ENCODE data around the gene PIK3CD. TPM values are rescaled to one million over a fixed set of nuclear protein-coding genes. Genes with fewer than 3 reads are reported as not detected.
"Not testable (repeated sequence)": the region's sequence is repeated elsewhere in the genome, so short reads cannot be mapped to it uniquely, and the experiment has no call there.

Gene PIK3CD
- total RNA-seq, 1 experiment from 2014 or later: 0.77 TPM

DNA sequence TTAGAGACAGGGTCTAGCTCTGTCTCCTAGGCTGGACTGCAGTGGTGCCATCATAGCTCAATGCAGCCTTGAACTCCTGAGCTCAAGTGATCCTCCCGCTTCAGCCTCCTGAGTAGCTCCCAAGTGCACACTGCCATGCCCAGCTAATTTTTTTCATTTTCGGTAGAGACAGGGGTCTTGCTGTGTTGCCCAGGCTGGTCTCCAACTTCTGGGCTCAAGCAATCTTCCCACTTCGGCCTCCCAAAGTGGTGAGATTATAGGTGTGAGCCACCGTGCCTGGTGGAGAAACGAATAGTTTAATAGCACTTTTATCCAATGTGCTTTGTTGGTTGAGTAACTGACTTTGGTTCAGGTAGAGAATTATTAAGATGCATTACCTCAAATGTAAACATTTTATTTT, 20.9 kb downstream of the PIK3CD start:
- no peaks in the 10 kb centered on the region for H3K4me1 ChIP-seq
- Mint-ChIP-seq H3K9me3 (ENCODE audit: unreplicated experiment) (no peaks in the 10 kb centered on the region), H3K4me3 (ENCODE audit: unreplicated experiment) (no peak overlapping the region), H3K4me1 (ENCODE audit: low read depth, unreplicated experiment) (no peaks in the 10 kb centered on the region), H3K27me3 (ENCODE audit: insufficient read depth, unreplicated experiment) (no peaks in the 10 kb centered on the region), H3K27ac (ENCODE audit: unreplicated experiment) (no peak overlapping the region), H3K36me3 (ENCODE audit: insufficient read depth, unreplicated experiment) (peaks cover 6% of the 10 kb centered on the region)
- H3K36me3 ChIP-seq (ENCODE audit: control insufficient read depth, insufficient read depth, low read length): no peaks in the 10 kb centered on the region
- TF ChIP-seq, protein P1, sequence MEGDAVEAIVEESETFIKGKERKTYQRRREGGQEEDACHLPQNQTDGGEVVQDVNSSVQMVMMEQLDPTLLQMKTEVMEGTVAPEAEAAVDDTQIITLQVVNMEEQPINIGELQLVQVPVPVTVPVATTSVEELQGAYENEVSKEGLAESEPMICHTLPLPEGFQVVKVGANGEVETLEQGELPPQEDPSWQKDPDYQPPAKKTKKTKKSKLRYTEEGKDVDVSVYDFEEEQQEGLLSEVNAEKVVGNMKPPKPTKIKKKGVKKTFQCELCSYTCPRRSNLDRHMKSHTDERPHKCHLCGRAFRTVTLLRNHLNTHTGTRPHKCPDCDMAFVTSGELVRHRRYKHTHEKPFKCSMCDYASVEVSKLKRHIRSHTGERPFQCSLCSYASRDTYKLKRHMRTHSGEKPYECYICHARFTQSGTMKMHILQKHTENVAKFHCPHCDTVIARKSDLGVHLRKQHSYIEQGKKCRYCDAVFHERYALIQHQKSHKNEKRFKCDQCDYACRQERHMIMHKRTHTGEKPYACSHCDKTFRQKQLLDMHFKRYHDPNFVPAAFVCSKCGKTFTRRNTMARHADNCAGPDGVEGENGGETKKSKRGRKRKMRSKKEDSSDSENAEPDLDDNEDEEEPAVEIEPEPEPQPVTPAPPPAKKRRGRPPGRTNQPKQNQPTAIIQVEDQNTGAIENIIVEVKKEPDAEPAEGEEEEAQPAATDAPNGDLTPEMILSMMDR (IDR thresholded peaks at IDR 0.05; ENCODE audit: insufficient read depth in 1 of 2, low read depth in 1 of 2, low read length in 1 of 2, severe bottlenecking in 1 of 2, unreplicated experiment in 1 of 2): no peak
- ChIA-PET CTCF (no interaction called here), POLR2A (no interaction called here)
- H3K9me3 ChIP-seq: no peaks in the 10 kb centered on the region
- no TSS peak for BruUV-seq (replicated peaks)
- no peaks in the 10 kb centered on the region for H3K27me3 ChIP-seq (replicated peaks; ENCODE audit: control insufficient read depth, insufficient read depth, low read length)
- no peak for DNase-seq
- H3K4me3 ChIP-seq (ENCODE audit: low read depth, low read length): no peak overlapping the region
- intact Hi-C loops (cut with micrococcal nuclease; ENCODE audit: unreplicated experiment): no loop called here

DNA sequence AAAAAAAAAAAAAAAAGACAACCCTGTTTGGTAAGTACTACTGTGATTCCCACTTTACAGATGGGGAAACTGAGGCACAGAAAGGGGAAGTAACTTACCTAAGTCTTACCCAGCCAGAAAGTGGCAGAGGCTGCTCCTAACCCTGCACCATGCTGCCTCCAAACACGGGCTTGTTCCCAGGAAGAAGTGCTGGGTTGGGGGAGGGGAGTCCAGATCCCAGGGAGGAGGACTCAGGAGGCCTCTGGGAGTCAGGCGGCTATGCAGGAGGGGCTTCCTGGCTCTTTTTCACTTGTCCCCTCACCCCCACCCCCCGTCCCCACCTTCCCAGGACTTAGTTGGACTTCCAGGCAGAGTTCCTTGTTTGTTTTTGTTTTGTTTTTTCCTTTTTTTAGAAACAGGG, 23.9 kb downstream of the PIK3CD start:
- Mint-ChIP-seq H3K4me1 (ENCODE audit: low read depth, unreplicated experiment) (no peaks in the 10 kb centered on the region), H3K27me3 (ENCODE audit: insufficient read depth, unreplicated experiment) (no peaks in the 10 kb centered on the region), H3K36me3 (ENCODE audit: insufficient read depth, unreplicated experiment) (peaks cover 6% of the 10 kb centered on the region), H3K9me3 (ENCODE audit: unreplicated experiment) (no peaks in the 10 kb centered on the region), H3K4me3 (ENCODE audit: unreplicated experiment) (no peak overlapping the region), H3K27ac (ENCODE audit: unreplicated experiment) (no peak overlapping the region)
- H3K4me1 ChIP-seq: no peaks in the 10 kb centered on the region
- BruUV-seq (replicated peaks): no TSS peak
- no peak for DNase-seq
- H3K9me3 ChIP-seq: no peaks in the 10 kb centered on the region
- no peaks in the 10 kb centered on the region for H3K36me3 ChIP-seq (ENCODE audit: control insufficient read depth, insufficient read depth, low read length)
- CTCF ChIA-PET: interaction anchor here (0.7 kb wide), 1 partner anchor 13 kb away, joined by 3 read pairs; no protein-coding TSS in a partner anchor
- H3K27me3 ChIP-seq (replicated peaks; ENCODE audit: control insufficient read depth, insufficient read depth, low read length): no peaks in the 10 kb centered on the region
- TF ChIP-seq, protein P1 (IDR thresholded peaks at IDR 0.05; ENCODE audit: insufficient read depth in 1 of 2, low read depth in 1 of 2, low read length in 1 of 2, severe bottlenecking in 1 of 2, unreplicated experiment in 1 of 2): no peak
- intact Hi-C loops (cut with micrococcal nuclease; ENCODE audit: unreplicated experiment): no loop called here
- no peak overlapping the region for H3K4me3 ChIP-seq (ENCODE audit: low read depth, low read length)
- POLR2A ChIA-PET: no interaction called here

GRCh38 chr1:9676128-9676527, 24.6 kb downstream of the PIK3CD start:
- H3K27me3 Mint-ChIP-seq (ENCODE audit: insufficient read depth, unreplicated experiment); H3K36me3 Mint-ChIP-seq (ENCODE audit: insufficient read depth, unreplicated experiment); CTCF ChIA-PET; DNase-seq; H3K36me3 ChIP-seq (ENCODE audit: control insufficient read depth, insufficient read depth, low read length); H3K4me1 Mint-ChIP-seq (ENCODE audit: low read depth, unreplicated experiment); BruUV-seq (replicated peaks); H3K27ac Mint-ChIP-seq (ENCODE audit: unreplicated experiment); POLR2A ChIA-PET; intact Hi-C loops (cut with micrococcal nuclease; ENCODE audit: unreplicated experiment); H3K4me1 ChIP-seq; H3K9me3 ChIP-seq; H3K27me3 ChIP-seq (replicated peaks; ENCODE audit: control insufficient read depth, insufficient read depth, low read length); H3K9me3 Mint-ChIP-seq (ENCODE audit: unreplicated experiment); H3K4me3 Mint-ChIP-seq (ENCODE audit: unreplicated experiment); H3K4me3 ChIP-seq (ENCODE audit: low read depth, low read length): not testable (repeated sequence)

DNA sequence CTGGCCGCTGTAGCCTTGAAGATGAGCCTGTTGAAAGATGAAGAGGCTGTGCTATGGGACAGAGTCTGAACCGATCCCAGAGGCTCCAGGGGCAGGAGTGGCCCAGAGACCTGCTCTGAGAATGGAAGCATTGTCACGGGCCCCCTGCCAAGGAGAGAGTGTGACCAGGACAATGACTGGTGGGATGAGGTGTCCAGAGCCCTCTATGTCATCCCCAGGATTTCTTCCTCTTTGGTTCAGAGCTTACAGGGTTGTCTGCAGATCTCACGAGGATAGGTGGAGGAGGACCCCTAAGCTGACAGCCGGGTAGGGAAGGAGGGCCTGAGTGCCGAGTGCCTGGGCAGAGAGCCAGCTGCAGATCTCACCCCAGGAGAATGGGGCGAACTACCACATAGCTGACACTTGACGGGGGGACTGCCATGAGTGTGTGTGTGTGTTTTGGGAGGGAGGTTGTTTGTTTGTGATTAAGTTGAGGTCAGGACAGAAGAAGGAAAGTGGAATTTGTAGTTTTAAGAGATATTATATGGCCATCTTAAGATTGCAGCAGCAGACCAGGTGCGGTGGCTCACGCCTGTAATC, 25.4 kb downstream of the PIK3CD start:
- intact Hi-C loops (cut with micrococcal nuclease; ENCODE audit: unreplicated experiment): no loop called here
- Mint-ChIP-seq H3K36me3 (ENCODE audit: insufficient read depth, unreplicated experiment) (peaks cover 6% of the 10 kb centered on the region), H3K27me3 (ENCODE audit: insufficient read depth, unreplicated experiment) (no peaks in the 10 kb centered on the region), H3K9me3 (ENCODE audit: unreplicated experiment) (no peaks in the 10 kb centered on the region), H3K4me1 (ENCODE audit: low read depth, unreplicated experiment) (no peaks in the 10 kb centered on the region), H3K27ac (ENCODE audit: unreplicated experiment) (no peak overlapping the region), H3K4me3 (ENCODE audit: unreplicated experiment) (no peak overlapping the region)
- POLR2A ChIA-PET: no interaction called here
- no peaks in the 10 kb centered on the region for H3K36me3 ChIP-seq (ENCODE audit: control insufficient read depth, insufficient read depth, low read length)
- no peaks in the 10 kb centered on the region for H3K27me3 ChIP-seq (replicated peaks; ENCODE audit: control insufficient read depth, insufficient read depth, low read length)
- H3K9me3 ChIP-seq: no peaks in the 10 kb centered on the region
- H3K4me1 ChIP-seq: no peaks in the 10 kb centered on the region
- no peak for DNase-seq
- TF ChIP-seq, protein P1 (IDR thresholded peaks at IDR 0.05; ENCODE audit: insufficient read depth in 1 of 2, low read depth in 1 of 2, low read length in 1 of 2, severe bottlenecking in 1 of 2, unreplicated experiment in 1 of 2): no peak
- BruUV-seq (replicated peaks): no TSS peak
- no peak overlapping the region for H3K4me3 ChIP-seq (ENCODE audit: low read depth, low read length)
- CTCF ChIA-PET: no interaction called here
